Pancreas (tissue), 10 donors: ENCODE measurements around the gene LCN2. TPM values are rescaled to one million over a fixed set of nuclear protein-coding genes. Genes with fewer than 3 reads are reported as not detected.
"Not testable (repeated sequence)": the region's sequence is repeated elsewhere in the genome, so short reads cannot be mapped to it uniquely, and the experiment has no call there.

Experiments used
- ATAC-seq, 4 donors: fragments of 200-7000 bp; cut with Tn5 transposase; one replicate each; pipeline versions ENCODE4 v1.8.0 to v1.9.1; 2020; ENCODE audit warnings: mild to moderate bottlenecking in 4 of 4, moderate library complexity in 4 of 4
- DNase-seq, 6 donors: peaks; one replicate each; pipeline ENCODE4 v3.0.0-alpha.2; 2020
- FAIRE-seq: peaks from 2 replicates; lab custom pipeline; 2012; peaks lifted over from hg19 to GRCh38; lab: Jason Lieb, UNC
- H3K27ac ChIP-seq, 4 donors: fragments of 200-600 bp; sonication (generic); 1 replicate in 3 of 4; 2 replicates in 1 of 4; pipeline versions ENCODE4 v1.5.0 to v1.8.0; 2020
- H3K27me3 ChIP-seq, 4 donors: fragments of 200-600 bp; one replicate each; pipeline ENCODE4 v1.8.0; 2021
- H3K36me3 ChIP-seq, 3 donors: fragments of 200-600 bp; sonication (generic) in 1 of 3; one replicate each; pipeline versions ENCODE4 v1.5.0 to v1.8.0; 2020 to 2021
- H3K4me1 ChIP-seq, 3 donors: fragments of 200-600 bp; one replicate each; pipeline ENCODE4 v1.8.0; 2021
- H3K4me3 ChIP-seq, 4 donors: fragments of 200-600 bp; sonication (generic) in 2 of 4; one replicate each; pipeline versions ENCODE4 v1.5.0 to v1.8.0; 2020 to 2021
- H3K9me3 ChIP-seq, 4 donors: fragments of 200-600 bp; one replicate each; pipeline ENCODE4 v1.8.0; 2021
- WGBS, 2 donors: extraction: QIAGEN DNeasy Blood & Tissue Kit; methylation state at CpG; one replicate each; pipeline ENCODE4 v1.1.7; 2013; 5-methylcytosine and 5-hydroxymethylcytosine counted together
- intact Hi-C, 3 donors: fragments of 100-400 bp; cut with DNase I; formaldehyde crosslinking; loops; one replicate each; pipeline versions ENCODE4 v1.11.1 to v1.14.2; 2022
- polyA plus RNA-seq, 2 donors: library from polyadenylated mRNA; stranded (reverse); fragments of 200-250 nt; gene quantifications; one replicate each; pipeline ENCODE4 v1.2.3, GENCODE V29; 2013
- total RNA-seq, 6 donors: library from RNA; stranded (reverse); fragmentation: NEBNext Ultra II Directional in 4 of 6; extraction: Animal tissue kit (Norgen Biotek cat#: 25700) in 4 of 6; gene quantifications; one replicate each; pipeline versions ENCODE4 v1.2.1 to v1.2.4, GENCODE V29; 2021 to 2023
- TF ChIP-seq, protein P1 (sequence below), 4 donors: fragments of 200-600 bp; sonication (generic) in 3 of 4; IDR thresholded peaks; one replicate each; pipeline versions ENCODE4 v1.5.0 to v1.8.0; 2021; ENCODE audit warnings: antibody characterized with exemption in 4 of 4
- donor health status: healthy with polysubstance abuse.
- donor health status: DM: no; HTN: no; CAD: no; lungs with moderate emphysema.
- donor health status: DM: no; HTN: no; CAD: no.
- donor health status: control.
- donor health status: control.
- donor health status: Bipolar disorder and iron deficiency.
- donor health status: DM: yes; HTN: yes; CAD: no.
- donor health status: DM: no; HTN: no; CAD: no.
- donor health status: DM: no; HTN: no; CAD: no.
- donor health status: DM: yes; HTN: yes; CAD: no.

Gene LCN2
- total and polyA plus RNA-seq, 8 donors: 6.3 to 158 (median 49.5) TPM

DNA sequence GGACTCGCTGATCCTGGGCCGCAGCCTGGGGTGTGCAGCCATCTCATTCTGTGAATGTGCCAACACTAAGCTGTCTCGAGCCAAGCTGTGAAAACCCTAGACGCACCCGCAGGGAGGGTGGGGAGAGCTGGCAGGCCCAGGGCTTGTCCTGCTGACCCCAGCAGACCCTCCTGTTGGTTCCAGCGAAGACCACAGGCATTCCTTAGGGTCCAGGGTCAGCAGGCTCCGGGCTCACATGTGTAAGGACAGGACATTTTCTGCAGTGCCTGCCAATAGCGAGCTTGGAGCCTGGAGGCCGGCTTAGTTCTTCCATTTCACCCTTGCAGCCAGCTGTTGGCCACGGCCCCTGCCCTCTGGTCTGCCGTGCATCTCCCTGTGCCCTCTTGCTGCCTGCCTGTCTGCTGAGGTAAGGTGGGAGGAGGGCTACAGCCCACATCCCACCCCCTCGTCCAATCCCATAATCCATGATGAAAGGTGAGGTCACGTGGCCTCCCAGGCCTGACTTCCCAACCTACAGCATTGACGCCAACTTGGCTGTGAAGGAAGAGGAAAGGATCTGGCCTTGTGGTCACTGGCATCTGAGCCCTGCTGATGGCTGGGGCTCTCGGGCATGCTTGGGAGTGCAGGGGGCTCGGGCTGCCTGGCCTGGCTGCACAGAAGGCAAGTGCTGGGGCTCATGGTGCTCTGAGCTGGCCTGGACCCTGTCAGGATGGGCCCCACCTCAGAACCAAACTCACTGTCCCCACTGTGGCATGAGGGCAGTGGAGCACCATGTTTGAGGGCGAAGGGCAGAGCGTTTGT is 41.6 kb upstream of the LCN2 start:
- 83 to 87% methylated on average over 18 of the region's 18 CpGs for WGBS, 2 donors
- Histone ChIP-seq H3K4me3 (no peak overlapping the region), H3K27ac (no peak overlapping the region), H3K36me3 (peaks cover 13 to 32% (median 30%) of the 10 kb centered on the region in 3 donors), H3K4me1 (peaks cover 10 to 26% (median 20%) of the 10 kb centered on the region in 3 donors), H3K27me3 (no peaks in the 10 kb centered on the region), H3K9me3 (no peaks in the 10 kb centered on the region)
- no peak for FAIRE-seq
- no peak for ATAC-seq
- TF ChIP-seq, protein P1, sequence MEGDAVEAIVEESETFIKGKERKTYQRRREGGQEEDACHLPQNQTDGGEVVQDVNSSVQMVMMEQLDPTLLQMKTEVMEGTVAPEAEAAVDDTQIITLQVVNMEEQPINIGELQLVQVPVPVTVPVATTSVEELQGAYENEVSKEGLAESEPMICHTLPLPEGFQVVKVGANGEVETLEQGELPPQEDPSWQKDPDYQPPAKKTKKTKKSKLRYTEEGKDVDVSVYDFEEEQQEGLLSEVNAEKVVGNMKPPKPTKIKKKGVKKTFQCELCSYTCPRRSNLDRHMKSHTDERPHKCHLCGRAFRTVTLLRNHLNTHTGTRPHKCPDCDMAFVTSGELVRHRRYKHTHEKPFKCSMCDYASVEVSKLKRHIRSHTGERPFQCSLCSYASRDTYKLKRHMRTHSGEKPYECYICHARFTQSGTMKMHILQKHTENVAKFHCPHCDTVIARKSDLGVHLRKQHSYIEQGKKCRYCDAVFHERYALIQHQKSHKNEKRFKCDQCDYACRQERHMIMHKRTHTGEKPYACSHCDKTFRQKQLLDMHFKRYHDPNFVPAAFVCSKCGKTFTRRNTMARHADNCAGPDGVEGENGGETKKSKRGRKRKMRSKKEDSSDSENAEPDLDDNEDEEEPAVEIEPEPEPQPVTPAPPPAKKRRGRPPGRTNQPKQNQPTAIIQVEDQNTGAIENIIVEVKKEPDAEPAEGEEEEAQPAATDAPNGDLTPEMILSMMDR (IDR thresholded peaks at IDR 0.05): no peak
- intact Hi-C loops: no loop called here
- peak in 4 of 6 donors; percentile 38 to 70 (median 60) for DNase-seq

GRCh38 chr9:128108269-128109049 is 40.8 kb upstream of the LCN2 start:
- no peaks in the 10 kb centered on the region for H3K9me3 ChIP-seq
- H3K27ac ChIP-seq: no peak overlapping the region
- FAIRE-seq: no peak
- H3K36me3 ChIP-seq: peaks cover 13 to 30% (median 29%) of the 10 kb centered on the region in 3 donors
- intact Hi-C loops: no loop called here
- TF ChIP-seq, protein P1 (IDR thresholded peaks at IDR 0.05): no peak
- peaks cover 3 to 18% (median 12%) of the 10 kb centered on the region in 3 donors for H3K4me1 ChIP-seq
- WGBS, 2 donors: 71 to 72% methylated on average over 15 of the region's 15 CpGs
- H3K27me3 ChIP-seq: no peaks in the 10 kb centered on the region
- ATAC-seq: no peak
- H3K4me3 ChIP-seq: no peak overlapping the region
- peak in 4 of 6 donors; percentile 27 to 34 (median 32) for DNase-seq

- H3K4me1 ChIP-seq: peaks cover 0 to 11% (median 5%) of the 10 kb centered on the region in 3 donors
- H3K27ac ChIP-seq: no peak overlapping the region
- no peak for ATAC-seq
- FAIRE-seq: no peak
- no peaks in the 10 kb centered on the region for H3K9me3 ChIP-seq
- peak in 5 of 6 donors; percentile 9 to 52 (median 33) for DNase-seq
- WGBS, 2 donors: 73 to 82% methylated on average over 20 of the region's 20 CpGs
- peaks cover 13 to 30% (median 29%) of the 10 kb centered on the region in 3 donors for H3K36me3 ChIP-seq
- no peak overlapping the region for H3K4me3 ChIP-seq
- intact Hi-C loops: no loop called here
- TF ChIP-seq, protein P1 (IDR thresholded peaks at IDR 0.05): no peak
- no peaks in the 10 kb centered on the region for H3K27me3 ChIP-seq
Measured at GRCh38 chr9:128109050-128109709, 40.1 kb upstream of the LCN2 start.

DNA sequence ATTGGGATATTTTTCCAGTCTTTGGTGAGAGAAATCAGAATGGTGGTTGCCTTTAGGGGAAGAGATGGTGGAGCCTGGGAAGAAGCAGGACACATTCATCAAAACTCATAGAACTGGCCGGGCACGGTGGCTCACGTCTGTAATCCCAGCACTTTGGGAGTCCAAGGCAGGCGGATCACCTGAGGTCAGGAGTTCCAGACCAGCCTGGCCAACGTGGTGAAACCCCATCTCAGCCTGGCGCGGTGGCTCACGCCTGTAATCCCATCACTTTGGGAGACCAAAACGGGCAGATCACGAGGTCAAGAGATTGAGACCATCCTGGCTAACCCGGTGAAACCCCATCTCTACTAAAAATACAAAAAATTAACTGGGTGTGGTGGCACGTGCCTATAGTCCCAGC is 37.5 kb upstream of the LCN2 start:
- H3K27me3 ChIP-seq, FAIRE-seq, intact Hi-C loops, ATAC-seq, H3K27ac ChIP-seq, H3K4me3 ChIP-seq, H3K9me3 ChIP-seq: not testable (repeated sequence)
- 82 to 85% methylated on average over 12 of the region's 12 CpGs for whole genome bisulfite sequencing, 2 donors
- DNase-seq: peak in 5 of 6 donors; percentile 2 to 30 (median 22)
- Histone ChIP-seq H3K36me3 (peaks cover 3 to 17% (median 14%) of the 10 kb centered on the region in 3 donors), H3K4me1 (peaks cover 3 to 14% (median 10%) of the 10 kb centered on the region in 3 donors)
